Lung (tissue), 12 donors: Measurements from ENCODE around the gene DNAL4. TPM values are rescaled to one million over a fixed set of nuclear protein-coding genes. Genes with fewer than 3 reads are reported as not detected.

Experiments used
- ATAC-seq: fragments of 200-7000 bp; cut with Tn5 transposase; one replicate; pipeline ENCODE4 v1.9.1; 2020; ENCODE audit warnings: moderate number of reproducible peaks; ENCODE audit not compliant: insufficient read depth, low FRiP score
- DNase-seq, 3 donors: peaks; one replicate each; pipeline ENCODE4 v3.0.0-alpha.2; 2013 to 2017
- H3K27ac ChIP-seq, 2 donors: one replicate each; pipeline ENCODE4 v1.5.1; 2013; ENCODE audit warnings: mild to moderate bottlenecking in 2 of 2, moderate library complexity in 2 of 2, control low read depth in 1 of 2, inconsistent platforms in 1 of 2, low read depth in 1 of 2, low read length in 1 of 2
- H3K27me3 ChIP-seq, 3 donors: one replicate each; pipeline ENCODE4 v1.5.1; 2013; ENCODE audit warnings: low read length in 2 of 3; ENCODE audit not compliant: control insufficient read depth in 3 of 3, insufficient read depth in 3 of 3
- H3K36me3 ChIP-seq, 4 donors: one replicate each; pipeline ENCODE4 v1.5.1; 2013; ENCODE audit warnings: low read length in 4 of 4, mild to moderate bottlenecking in 1 of 4, moderate library complexity in 1 of 4; ENCODE audit not compliant: control insufficient read depth in 4 of 4, insufficient read depth in 4 of 4
- H3K4me1 ChIP-seq, 5 donors: one replicate each; pipeline ENCODE4 v1.5.1; 2013; ENCODE audit warnings: low read length in 5 of 5, mild to moderate bottlenecking in 2 of 5, moderate library complexity in 1 of 5; ENCODE audit not compliant: control insufficient read depth in 5 of 5, insufficient read depth in 5 of 5
- H3K4me3 ChIP-seq: one replicate; pipeline ENCODE4 v1.5.1; 2013; ENCODE audit warnings: mild to moderate bottlenecking, control low read depth, moderate library complexity
- H3K9ac ChIP-seq, 2 donors: one replicate each; pipeline ENCODE4 v1.5.1; 2013; ENCODE audit warnings: low read length in 2 of 2, control low read depth in 1 of 2; ENCODE audit not compliant: insufficient read depth in 1 of 2
- H3K9me3 ChIP-seq, 4 donors: one replicate each; pipeline ENCODE4 v1.5.1; 2013; ENCODE audit warnings: low read length in 3 of 4, mild to moderate bottlenecking in 1 of 4, moderate library complexity in 1 of 4; ENCODE audit not compliant: control insufficient read depth in 4 of 4, insufficient read depth in 3 of 4
- WGBS, 2 donors: extraction: QIAGEN DNeasy Blood & Tissue Kit; methylation state at CpG; one replicate each; pipeline ENCODE4 v1.1.7; 2013; 5-methylcytosine and 5-hydroxymethylcytosine counted together
- polyA plus RNA-seq, 2 donors: library from polyadenylated mRNA; stranded (reverse); fragments of 200-250 nt; gene quantifications; one replicate each; pipeline ENCODE4 v1.2.1, GENCODE V29; 2013
- total RNA-seq, 2 donors: library from RNA; depleted of rRNA in 1 of 2; stranded (reverse); fragments of >200 nt in 1 of 2; gene quantifications; one replicate each; pipeline ENCODE4 v1.2.1, GENCODE V29; 2014 to 2021
- TF ChIP-seq, protein P1 (sequence below): IDR thresholded peaks from 2 replicates; pipeline ENCODE4 v1.5.1; 2012; ENCODE audit warnings: mild to moderate bottlenecking; ENCODE audit errors: control extremely low read depth, extremely low read depth
- donor health status: control.
- donor health status: control.
- donor health status: Bipolar disorder and iron deficiency.
- donor health status: healthy.
- donor health status: DM: yes; HTN: yes; CAD: no.

The DNAL4 gene
- total and polyA plus RNA-seq, 4 donors: 22.2 to 29.0 (median 26.3) TPM

DNA sequence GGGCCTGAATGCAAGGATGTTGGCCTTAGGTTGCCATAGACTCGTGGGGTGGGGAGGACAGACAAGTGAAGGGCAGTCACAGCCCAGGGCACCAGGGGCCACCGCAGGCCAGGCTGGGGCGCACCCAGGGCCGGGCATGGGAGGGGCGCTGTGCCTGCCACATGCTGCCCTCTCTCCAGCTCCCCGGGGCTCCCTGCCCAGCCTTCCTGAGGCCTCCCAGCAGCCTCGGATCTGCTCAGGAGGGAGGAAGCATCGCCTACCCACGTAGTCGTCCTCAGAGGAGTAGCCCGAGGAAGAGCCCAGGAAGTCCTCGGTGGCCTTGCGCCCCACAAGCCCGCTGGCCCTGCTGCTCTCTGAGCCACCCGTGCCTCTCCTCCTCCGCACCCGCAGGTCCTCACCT is 43.3 kb downstream of the DNAL4 start:
- Histone ChIP-seq H3K4me1 (peaks cover 0 to 11% (median 7%) of the 10 kb centered on the region in 5 donors), H3K27ac (peak overlapping the region in 1 of 2 donors; percentile 50), H3K9me3 (peaks cover 0 to 2% (median 0%) of the 10 kb centered on the region in 4 donors), H3K27me3 (no peaks in the 10 kb centered on the region), H3K36me3 (peaks cover 32 to 55% (median 41%) of the 10 kb centered on the region in 4 donors), H3K4me3 (no peak overlapping the region), H3K9ac (no peak overlapping the region)
- 78 to 82% methylated on average over 14 to 17 of the region's 17 CpGs for WGBS, 2 donors
- ATAC-seq (no peak), DNase-seq (no peak)
- TF ChIP-seq, protein P1, sequence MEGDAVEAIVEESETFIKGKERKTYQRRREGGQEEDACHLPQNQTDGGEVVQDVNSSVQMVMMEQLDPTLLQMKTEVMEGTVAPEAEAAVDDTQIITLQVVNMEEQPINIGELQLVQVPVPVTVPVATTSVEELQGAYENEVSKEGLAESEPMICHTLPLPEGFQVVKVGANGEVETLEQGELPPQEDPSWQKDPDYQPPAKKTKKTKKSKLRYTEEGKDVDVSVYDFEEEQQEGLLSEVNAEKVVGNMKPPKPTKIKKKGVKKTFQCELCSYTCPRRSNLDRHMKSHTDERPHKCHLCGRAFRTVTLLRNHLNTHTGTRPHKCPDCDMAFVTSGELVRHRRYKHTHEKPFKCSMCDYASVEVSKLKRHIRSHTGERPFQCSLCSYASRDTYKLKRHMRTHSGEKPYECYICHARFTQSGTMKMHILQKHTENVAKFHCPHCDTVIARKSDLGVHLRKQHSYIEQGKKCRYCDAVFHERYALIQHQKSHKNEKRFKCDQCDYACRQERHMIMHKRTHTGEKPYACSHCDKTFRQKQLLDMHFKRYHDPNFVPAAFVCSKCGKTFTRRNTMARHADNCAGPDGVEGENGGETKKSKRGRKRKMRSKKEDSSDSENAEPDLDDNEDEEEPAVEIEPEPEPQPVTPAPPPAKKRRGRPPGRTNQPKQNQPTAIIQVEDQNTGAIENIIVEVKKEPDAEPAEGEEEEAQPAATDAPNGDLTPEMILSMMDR: no peak

DNA sequence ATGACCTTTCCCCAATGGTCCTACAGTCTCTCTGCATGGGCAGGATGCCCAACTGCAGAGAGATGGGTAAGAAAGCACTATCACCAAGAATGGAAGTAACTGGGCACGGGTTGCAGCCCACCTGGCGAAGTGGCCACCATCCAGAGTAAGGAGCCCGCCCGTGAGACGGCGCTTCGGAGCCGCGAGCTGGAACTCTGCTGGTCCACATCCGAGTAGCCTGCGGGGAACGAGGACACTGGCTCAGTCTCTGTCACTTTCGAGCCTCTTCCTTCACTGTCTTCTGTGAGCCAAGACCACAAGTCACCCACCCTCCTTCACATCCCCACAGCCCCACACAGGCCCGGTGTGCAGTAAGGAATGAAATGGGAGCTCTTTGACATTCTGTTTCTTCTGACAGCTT is 43.8 kb downstream of the DNAL4 start:
- no peak overlapping the region for H3K27ac ChIP-seq
- ATAC-seq (no peak), DNase-seq (no peak)
- WGBS, 2 donors: 93 to 95% methylated on average over 14 of the region's 14 CpGs
- H3K27me3 ChIP-seq: no peaks in the 10 kb centered on the region
- H3K9me3 ChIP-seq: peaks cover 0 to 2% (median 0%) of the 10 kb centered on the region in 4 donors
- H3K4me1 ChIP-seq: peaks cover 0 to 11% (median 7%) of the 10 kb centered on the region in 5 donors
- H3K36me3 ChIP-seq: peaks cover 38 to 60% (median 46%) of the 10 kb centered on the region in 4 donors
- no peak overlapping the region for H3K9ac ChIP-seq
- TF ChIP-seq, protein P1: no peak
- no peak overlapping the region for H3K4me3 ChIP-seq

GRCh38 chr22:38748487-38749136 is 45.3 kb downstream of the DNAL4 start:
- WGBS, 2 donors: 86 to 89% methylated on average over 14 of the region's 14 CpGs

More at GRCh38 chr22:38748487-38749136, 45.3 kb downstream of the DNAL4 start:
- TF ChIP-seq, protein P1: no peak
- Histone ChIP-seq H3K4me3 (no peak overlapping the region), H3K27me3 (no peaks in the 10 kb centered on the region), H3K36me3 (peaks cover 44 to 68% (median 50%) of the 10 kb centered on the region in 4 donors), H3K9ac (no peak overlapping the region), H3K27ac (no peak overlapping the region), H3K4me1 (peaks cover 0 to 3% (median 0%) of the 10 kb centered on the region in 5 donors), H3K9me3 (peaks cover 0 to 2% (median 0%) of the 10 kb centered on the region in 4 donors)
- ATAC-seq (no peak), DNase-seq (no peak)
